Lung (tissue), 12 donors: Measurements from ENCODE around the gene SEMA4B. TPM values are rescaled to one million over a fixed set of nuclear protein-coding genes. Genes with fewer than 3 reads are reported as not detected.

Source experiments
- ATAC-seq: fragments of 200-7000 bp; cut with Tn5 transposase; one replicate; pipeline ENCODE4 v1.9.1; 2020; ENCODE audit warnings: moderate number of reproducible peaks; ENCODE audit not compliant: insufficient read depth, low FRiP score
- DNase-seq, 3 donors: peaks; one replicate each; pipeline ENCODE4 v3.0.0-alpha.2; 2013 to 2017
- H3K27ac ChIP-seq, 2 donors: one replicate each; pipeline ENCODE4 v1.5.1; 2013; ENCODE audit warnings: mild to moderate bottlenecking in 2 of 2, moderate library complexity in 2 of 2, control low read depth in 1 of 2, inconsistent platforms in 1 of 2, low read depth in 1 of 2, low read length in 1 of 2
- H3K27me3 ChIP-seq, 3 donors: one replicate each; pipeline ENCODE4 v1.5.1; 2013; ENCODE audit warnings: low read length in 2 of 3; ENCODE audit not compliant: control insufficient read depth in 3 of 3, insufficient read depth in 3 of 3
- H3K36me3 ChIP-seq, 4 donors: one replicate each; pipeline ENCODE4 v1.5.1; 2013; ENCODE audit warnings: low read length in 4 of 4, mild to moderate bottlenecking in 1 of 4, moderate library complexity in 1 of 4; ENCODE audit not compliant: control insufficient read depth in 4 of 4, insufficient read depth in 4 of 4
- H3K4me1 ChIP-seq, 5 donors: one replicate each; pipeline ENCODE4 v1.5.1; 2013; ENCODE audit warnings: low read length in 5 of 5, mild to moderate bottlenecking in 2 of 5, moderate library complexity in 1 of 5; ENCODE audit not compliant: control insufficient read depth in 5 of 5, insufficient read depth in 5 of 5
- H3K4me3 ChIP-seq: one replicate; pipeline ENCODE4 v1.5.1; 2013; ENCODE audit warnings: mild to moderate bottlenecking, control low read depth, moderate library complexity
- H3K9ac ChIP-seq, 2 donors: one replicate each; pipeline ENCODE4 v1.5.1; 2013; ENCODE audit warnings: low read length in 2 of 2, control low read depth in 1 of 2; ENCODE audit not compliant: insufficient read depth in 1 of 2
- H3K9me3 ChIP-seq, 4 donors: one replicate each; pipeline ENCODE4 v1.5.1; 2013; ENCODE audit warnings: low read length in 3 of 4, mild to moderate bottlenecking in 1 of 4, moderate library complexity in 1 of 4; ENCODE audit not compliant: control insufficient read depth in 4 of 4, insufficient read depth in 3 of 4
- whole genome bisulfite sequencing, 2 donors: extraction: QIAGEN DNeasy Blood & Tissue Kit; methylation state at CpG; one replicate each; pipeline ENCODE4 v1.1.7; 2013; 5-methylcytosine and 5-hydroxymethylcytosine counted together
- polyA plus RNA-seq, 2 donors: library from polyadenylated mRNA; stranded (reverse); fragments of 200-250 nt; gene quantifications; one replicate each; pipeline ENCODE4 v1.2.1, GENCODE V29; 2013
- total RNA-seq, 2 donors: library from RNA; depleted of rRNA in 1 of 2; stranded (reverse); fragments of >200 nt in 1 of 2; gene quantifications; one replicate each; pipeline ENCODE4 v1.2.1, GENCODE V29; 2014 to 2021
- TF ChIP-seq, protein P1 (sequence below): IDR thresholded peaks from 2 replicates; pipeline ENCODE4 v1.5.1; 2012; ENCODE audit warnings: mild to moderate bottlenecking; ENCODE audit errors: control extremely low read depth, extremely low read depth
- donor health status: control.
- donor health status: control.
- donor health status: Bipolar disorder and iron deficiency.
- donor health status: healthy.
- donor health status: DM: yes; HTN: yes; CAD: no.

Gene SEMA4B
- total and polyA plus RNA-seq, 4 donors = 24.0 to 87.5 (median 69.8) TPM

- Histone ChIP-seq H3K27ac (no peak overlapping the region), H3K4me3 (no peak overlapping the region), H3K27me3 (no peaks in the 10 kb centered on the region), H3K9ac (no peak overlapping the region), H3K9me3 (no peaks in the 10 kb centered on the region), H3K4me1 (peaks cover 0 to 5% (median 0%) of the 10 kb centered on the region in 5 donors), H3K36me3 (no peaks in the 10 kb centered on the region)
- ATAC-seq (no peak), DNase-seq (no peak)
- TF ChIP-seq, protein P1, sequence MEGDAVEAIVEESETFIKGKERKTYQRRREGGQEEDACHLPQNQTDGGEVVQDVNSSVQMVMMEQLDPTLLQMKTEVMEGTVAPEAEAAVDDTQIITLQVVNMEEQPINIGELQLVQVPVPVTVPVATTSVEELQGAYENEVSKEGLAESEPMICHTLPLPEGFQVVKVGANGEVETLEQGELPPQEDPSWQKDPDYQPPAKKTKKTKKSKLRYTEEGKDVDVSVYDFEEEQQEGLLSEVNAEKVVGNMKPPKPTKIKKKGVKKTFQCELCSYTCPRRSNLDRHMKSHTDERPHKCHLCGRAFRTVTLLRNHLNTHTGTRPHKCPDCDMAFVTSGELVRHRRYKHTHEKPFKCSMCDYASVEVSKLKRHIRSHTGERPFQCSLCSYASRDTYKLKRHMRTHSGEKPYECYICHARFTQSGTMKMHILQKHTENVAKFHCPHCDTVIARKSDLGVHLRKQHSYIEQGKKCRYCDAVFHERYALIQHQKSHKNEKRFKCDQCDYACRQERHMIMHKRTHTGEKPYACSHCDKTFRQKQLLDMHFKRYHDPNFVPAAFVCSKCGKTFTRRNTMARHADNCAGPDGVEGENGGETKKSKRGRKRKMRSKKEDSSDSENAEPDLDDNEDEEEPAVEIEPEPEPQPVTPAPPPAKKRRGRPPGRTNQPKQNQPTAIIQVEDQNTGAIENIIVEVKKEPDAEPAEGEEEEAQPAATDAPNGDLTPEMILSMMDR = no peak
- WGBS, 2 donors = 95 to 96% methylated on average over 4 of the region's 4 CpGs
These were observed 34.0 kb upstream of the SEMA4B start for GRCh38 chr15:90167121-90167520.

DNA sequence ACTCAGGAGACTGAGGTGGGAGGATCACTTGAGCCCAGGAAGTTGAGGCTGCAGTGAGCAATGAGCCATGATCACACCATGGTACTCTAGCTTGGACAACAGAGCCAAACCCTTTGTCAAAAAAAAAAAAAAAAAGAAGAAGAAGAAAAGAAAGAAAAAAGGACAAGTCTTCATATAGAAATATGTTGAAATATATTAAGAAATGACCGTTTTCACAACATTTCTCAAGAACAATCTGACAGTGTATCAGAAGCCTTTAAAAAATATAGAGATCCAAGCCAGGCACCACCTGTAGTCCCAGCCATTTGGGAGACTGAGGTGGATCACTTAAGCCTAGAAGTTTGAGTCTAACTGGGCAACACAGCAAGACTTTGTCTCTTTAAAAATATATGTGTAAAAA is 29.5 kb upstream of the SEMA4B start:
- H3K27ac ChIP-seq = no peak overlapping the region
- TF ChIP-seq, protein P1 = no peak
- ATAC-seq (no peak), DNase-seq (no peak)
- H3K9ac ChIP-seq = no peak overlapping the region
- H3K27me3 ChIP-seq = no peaks in the 10 kb centered on the region
- 38 to 57% methylated on average over 1 of the region's 1 CpG for WGBS, 2 donors
- no peaks in the 10 kb centered on the region for H3K9me3 ChIP-seq
- H3K36me3 ChIP-seq = no peaks in the 10 kb centered on the region
- H3K4me3 ChIP-seq = no peak overlapping the region
- H3K4me1 ChIP-seq = peaks cover 0 to 6% (median 4%) of the 10 kb centered on the region in 5 donors

DNA sequence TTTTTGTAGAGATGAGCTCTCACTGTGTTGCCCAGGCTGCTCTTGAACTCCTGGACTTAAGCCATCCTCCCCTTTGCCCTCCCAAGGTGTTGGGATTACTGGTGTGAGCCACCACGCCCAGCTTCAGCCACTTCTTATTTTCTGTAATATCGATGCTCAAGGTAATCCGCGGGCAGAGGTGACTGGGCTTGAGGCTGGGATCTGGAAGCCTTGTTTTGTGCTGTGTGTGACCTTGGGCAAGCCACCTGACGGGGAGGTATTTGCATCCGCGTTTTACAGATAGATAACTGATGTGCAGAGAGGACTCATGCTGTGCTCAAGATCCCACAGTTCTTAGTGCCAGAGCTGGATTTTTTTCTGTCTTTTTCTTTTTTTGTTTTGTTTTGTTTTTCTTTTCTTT is 27.8 kb upstream of the SEMA4B start:
- DNase-seq (no peak), ATAC-seq (no peak)
- Histone ChIP-seq H3K27ac (peak overlapping the region in 1 of 2 donors; percentile 37), H3K4me1 (peaks cover 0 to 6% (median 4%) of the 10 kb centered on the region in 5 donors), H3K9ac (no peak overlapping the region), H3K27me3 (no peaks in the 10 kb centered on the region), H3K9me3 (no peaks in the 10 kb centered on the region), H3K36me3 (no peaks in the 10 kb centered on the region), H3K4me3 (no peak overlapping the region)
- WGBS, 2 donors = 71 to 90% methylated on average over 7 of the region's 7 CpGs
- TF ChIP-seq, protein P1 = no peak

- ATAC-seq = peak; percentile 70
- no peaks in the 10 kb centered on the region for H3K27me3 ChIP-seq
- WGBS, 2 donors = 65 to 79% methylated on average over 24 to 25 of the region's 25 CpGs
- peak overlapping the region in 1 of 2 donors; percentile 96 for H3K27ac ChIP-seq
- no peaks in the 10 kb centered on the region for H3K36me3 ChIP-seq
- no peak overlapping the region for H3K4me3 ChIP-seq
- TF ChIP-seq, protein P1 = no peak
- H3K4me1 ChIP-seq = peaks cover 0 to 6% (median 4%) of the 10 kb centered on the region in 5 donors
- H3K9me3 ChIP-seq = no peaks in the 10 kb centered on the region
- DNase-seq = peak; percentile 78 to 86 (median 85)
- H3K9ac ChIP-seq = no peak overlapping the region
These were observed 26.8 kb upstream of the SEMA4B start for GRCh38 chr15:90174140-90174875.
